K562 (cell line): ENCODE data around the gene DLL4. TPM values are rescaled to one million over a fixed set of nuclear protein-coding genes. Genes with fewer than 3 reads are reported as not detected.
A peak's percentile ranks its signal among the peaks of the same experiment; 100 is the strongest.

Experiments
- CBFA2T3 ChIP-seq: fragments of 450-650 bp; IDR thresholded peaks from 2 replicates; pipeline ENCODE4 v1.6.1; 2017
- EP300 ChIP-seq: IDR thresholded peaks from 2 replicates; pipeline ENCODE4 v1.6.1; 2012; ENCODE audit warnings: low read length, improper control_type of control experiment
- FOXP4 ChIP-seq: sonication (generic); formaldehyde crosslinking; IDR thresholded peaks from 2 replicates; pipeline ENCODE4 v1.8.0; 2022; ENCODE audit warnings: mild to moderate bottlenecking, missing genetic modification reagents, borderline replicate concordance
- HDAC6 ChIP-seq: IDR thresholded peaks from 2 replicates; pipeline ENCODE4 v1.6.1; 2012; ENCODE audit warnings: low read depth, mild to moderate bottlenecking, control low read depth, inconsistent platforms, low read length, moderate library complexity
- KDM1A ChIP-seq, 2 experiments: fragments of 450-650 bp; IDR thresholded peaks; 2 replicates each; pipeline ENCODE4 v1.6.1; 2016; ENCODE audit warnings: mild to moderate bottlenecking in 2 of 2
- TRIM25 ChIP-seq: fragments of 450-650 bp; IDR thresholded peaks from 2 replicates; pipeline ENCODE4 v1.7.0; 2016; ENCODE audit warnings: borderline replicate concordance
- ZBTB8A ChIP-seq: fragments of 450-650 bp; IDR thresholded peaks from 2 replicates; pipeline ENCODE4 v1.6.1; 2018; ENCODE audit warnings: mild to moderate bottlenecking, moderate library complexity; ENCODE audit not compliant: partially characterized antibody
- ZNF134 ChIP-seq: fragments of 250-450 bp; sonication (Bioruptor Pico); conservative IDR thresholded peaks from 2 replicates; pipeline ENCODE4 v1.4.0; 2020
- ZNF224 ChIP-seq: sonication (generic); formaldehyde crosslinking; IDR thresholded peaks from 2 replicates; pipeline ENCODE4 v1.8.0; 2022; ENCODE audit warnings: mild to moderate bottlenecking, missing genetic modification reagents
- ZSCAN32 ChIP-seq: fragments of 450-650 bp; formaldehyde crosslinking; IDR thresholded peaks from 2 replicates; pipeline ENCODE4 v1.4.0; 2020; ENCODE audit warnings: mild to moderate bottlenecking, moderate library complexity
- polyA plus RNA-seq, 8 experiments: library from polyadenylated mRNA; depleted of rRNA in 4 of 8; stranded (reverse) in 5 of 8; unstranded in 3 of 8; fragments of >200 nt; fragmentation: Nextera tagmentation in 2 of 8; fragmentation: Illumina TruSeq in 1 of 8; extraction: Ambion mirVana in 2 of 8; extraction: Trizol in 1 of 8; gene quantifications; 2 replicates each; pipeline versions ENCODE4 v1.2.1 to v1.2.3, GENCODE V29; 2011 to 2014; ENCODE audit warnings: inconsistent platforms in 1 of 8, missing spikeins in 1 of 8
- total RNA-seq, 7 experiments: library from RNA; depleted of rRNA in 6 of 7; stranded (reverse); fragments of >200 nt in 6 of 7; fragmentation: Illumina TruSeq in 2 of 7; extraction: Trizol in 2 of 7; gene quantifications; 2 replicates each; pipeline versions ENCODE4 v1.2.1 to v1.2.3, GENCODE V29; 2011 to 2021; ENCODE audit warnings: low replicate concordance in 1 of 7
- TF ChIP-seq, protein P1 (sequence below), 3 experiments: fragments of 200-800 bp in 1 of 3; fragments of 250-450 bp in 1 of 3; fragments of 450-650 bp in 1 of 3; sonication (Bioruptor Pico) in 1 of 3; sonication (Bioruptor generic) in 1 of 3; formaldehyde crosslinking in 1 of 3; IDR thresholded peaks; 2 replicates each; pipeline versions ENCODE4 v1.6.1 to v1.8.0; 2016 to 2022; ENCODE audit warnings: mild to moderate bottlenecking in 2 of 3, missing genetic modification characterization in 2 of 3, missing compliant biosample characterization in 1 of 3, moderate library complexity in 1 of 3

Gene DLL4
- total and polyA plus RNA-seq, 9 of the 15 experiments (the other 6 are each of a cell fraction or from before 2014, with no cell fraction given): 0.04 to 1.1 (median 0.41) TPM; not detected in 1

DNA sequence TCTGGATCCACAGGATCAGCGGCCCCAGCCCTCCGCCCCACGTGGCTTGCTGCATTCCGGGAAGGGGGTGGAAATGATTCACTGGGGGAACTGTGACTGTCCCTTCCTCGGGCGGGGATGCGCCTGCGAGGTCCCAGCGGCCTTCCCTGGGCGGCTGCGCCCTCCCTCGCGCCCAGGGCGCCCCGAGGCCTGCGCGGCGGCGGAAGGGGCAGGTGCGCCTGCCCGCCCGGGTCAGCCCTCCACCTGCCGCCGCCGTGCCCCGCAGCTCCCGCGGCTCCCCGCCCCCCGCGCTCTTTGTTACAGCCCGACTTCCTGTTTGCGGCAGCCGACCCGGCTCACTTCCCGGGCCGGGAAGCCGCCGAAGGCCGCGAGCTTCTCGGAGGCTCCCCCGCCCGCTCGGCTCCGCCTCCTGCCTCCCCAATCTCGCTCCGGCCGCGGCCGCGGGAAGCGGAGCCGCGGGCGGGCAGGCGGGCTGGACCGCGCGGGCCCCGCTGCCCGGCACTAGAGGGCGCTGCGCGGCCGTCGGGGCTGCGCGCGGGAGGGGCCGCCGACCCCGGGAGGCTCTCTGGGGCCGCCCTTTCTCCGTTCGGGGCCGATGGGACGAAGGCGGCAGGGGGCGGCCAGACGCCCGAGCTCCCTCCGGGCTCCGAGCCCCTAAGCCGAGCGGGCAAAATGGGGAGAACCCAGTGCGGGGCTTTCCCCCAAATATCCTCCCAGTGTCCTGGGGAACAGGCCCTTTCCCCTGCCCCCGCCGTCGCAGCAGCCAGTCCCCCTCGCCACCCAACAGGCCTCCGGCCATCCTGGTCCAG, 12.6 kb downstream of the DLL4 start (continued):
- TF ChIP-seq KDM1A (IDR thresholded peaks at IDR 0.05) (no peak), ZSCAN32 (CRISPR knock-in tag) (no peak), ZBTB8A (no peak), HDAC6 (no peak), EP300 (no peak), ZNF134 (CRISPR knock-in tag) (no peak), FOXP4 (CRISPR knock-in tag) (no peak), TRIM25 (no peak), ZNF224 (CRISPR knock-in tag) (no peak), CBFA2T3 (no peak)
- TF ChIP-seq, protein P1, sequence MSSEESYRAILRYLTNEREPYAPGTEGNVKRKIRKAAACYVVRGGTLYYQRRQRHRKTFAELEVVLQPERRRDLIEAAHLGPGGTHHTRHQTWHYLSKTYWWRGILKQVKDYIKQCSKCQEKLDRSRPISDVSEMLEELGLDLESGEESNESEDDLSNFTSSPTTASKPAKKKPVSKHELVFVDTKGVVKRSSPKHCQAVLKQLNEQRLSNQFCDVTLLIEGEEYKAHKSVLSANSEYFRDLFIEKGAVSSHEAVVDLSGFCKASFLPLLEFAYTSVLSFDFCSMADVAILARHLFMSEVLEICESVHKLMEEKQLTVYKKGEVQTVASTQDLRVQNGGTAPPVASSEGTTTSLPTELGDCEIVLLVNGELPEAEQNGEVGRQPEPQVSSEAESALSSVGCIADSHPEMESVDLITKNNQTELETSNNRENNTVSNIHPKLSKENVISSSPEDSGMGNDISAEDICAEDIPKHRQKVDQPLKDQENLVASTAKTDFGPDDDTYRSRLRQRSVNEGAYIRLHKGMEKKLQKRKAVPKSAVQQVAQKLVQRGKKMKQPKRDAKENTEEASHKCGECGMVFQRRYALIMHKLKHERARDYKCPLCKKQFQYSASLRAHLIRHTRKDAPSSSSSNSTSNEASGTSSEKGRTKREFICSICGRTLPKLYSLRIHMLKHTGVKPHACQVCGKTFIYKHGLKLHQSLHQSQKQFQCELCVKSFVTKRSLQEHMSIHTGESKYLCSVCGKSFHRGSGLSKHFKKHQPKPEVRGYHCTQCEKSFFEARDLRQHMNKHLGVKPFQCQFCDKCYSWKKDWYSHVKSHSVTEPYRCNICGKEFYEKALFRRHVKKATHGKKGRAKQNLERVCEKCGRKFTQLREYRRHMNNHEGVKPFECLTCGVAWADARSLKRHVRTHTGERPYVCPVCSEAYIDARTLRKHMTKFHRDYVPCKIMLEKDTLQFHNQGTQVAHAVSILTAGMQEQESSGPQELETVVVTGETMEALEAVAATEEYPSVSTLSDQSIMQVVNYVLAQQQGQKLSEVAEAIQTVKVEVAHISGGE (CRISPR knock-in tag; IDR thresholded peaks at IDR 0.05): peak in 2 of 3 experiments; percentile 23 to 88; a peak in 3 of 6 replicates
